ENCODE results near the gene CETP. TPM values are rescaled to one million over a fixed set of nuclear protein-coding genes. Genes with fewer than 3 reads are reported as not detected.
A peak's percentile ranks its signal among the peaks of the same experiment; 100 is the strongest.

CETP gene
- total and polyA plus RNA-seq, 4 donors = 3.3 to 24.0 (median 6.3) TPM

DNA sequence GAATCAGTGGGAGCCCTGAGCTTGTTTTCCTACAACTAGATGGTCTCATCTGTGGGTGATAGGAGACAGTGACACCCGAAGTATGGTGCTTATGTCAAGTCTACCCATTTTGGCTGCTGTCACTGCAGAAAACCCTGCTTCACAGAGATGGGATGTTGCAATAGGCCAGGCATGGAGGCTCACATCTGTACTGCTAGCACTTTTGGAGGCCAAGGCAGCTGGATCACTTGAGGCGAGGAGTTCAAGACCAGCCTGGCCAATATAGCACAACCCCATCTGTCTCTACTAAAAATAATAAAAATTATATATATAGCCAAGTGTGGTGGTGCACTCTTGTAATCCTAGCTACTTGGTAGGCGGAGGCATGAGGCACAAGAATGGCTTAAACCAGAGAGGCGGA is 32.1 kb upstream of the CETP start:
- no peak overlapping the region for H3K27ac ChIP-seq (ENCODE audit: low read depth in 1 of 2, low read length in 2 of 2)
- no peak for TF ChIP-seq SP1 (IDR thresholded peaks at IDR 0.05)
- TF ChIP-seq ATF3 (IDR thresholded peaks at IDR 0.05) = no peak
- TF ChIP-seq, protein P1, sequence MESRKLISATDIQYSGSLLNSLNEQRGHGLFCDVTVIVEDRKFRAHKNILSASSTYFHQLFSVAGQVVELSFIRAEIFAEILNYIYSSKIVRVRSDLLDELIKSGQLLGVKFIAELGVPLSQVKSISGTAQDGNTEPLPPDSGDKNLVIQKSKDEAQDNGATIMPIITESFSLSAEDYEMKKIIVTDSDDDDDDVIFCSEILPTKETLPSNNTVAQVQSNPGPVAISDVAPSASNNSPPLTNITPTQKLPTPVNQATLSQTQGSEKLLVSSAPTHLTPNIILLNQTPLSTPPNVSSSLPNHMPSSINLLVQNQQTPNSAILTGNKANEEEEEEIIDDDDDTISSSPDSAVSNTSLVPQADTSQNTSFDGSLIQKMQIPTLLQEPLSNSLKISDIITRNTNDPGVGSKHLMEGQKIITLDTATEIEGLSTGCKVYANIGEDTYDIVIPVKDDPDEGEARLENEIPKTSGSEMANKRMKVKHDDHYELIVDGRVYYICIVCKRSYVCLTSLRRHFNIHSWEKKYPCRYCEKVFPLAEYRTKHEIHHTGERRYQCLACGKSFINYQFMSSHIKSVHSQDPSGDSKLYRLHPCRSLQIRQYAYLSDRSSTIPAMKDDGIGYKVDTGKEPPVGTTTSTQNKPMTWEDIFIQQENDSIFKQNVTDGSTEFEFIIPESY (IDR thresholded peaks at IDR 0.05) = no peak
- TF ChIP-seq RXRA (IDR thresholded peaks at IDR 0.05) = no peak
- no peak for TF ChIP-seq MAX (IDR thresholded peaks at IDR 0.05)
- TF ChIP-seq, protein P2, sequence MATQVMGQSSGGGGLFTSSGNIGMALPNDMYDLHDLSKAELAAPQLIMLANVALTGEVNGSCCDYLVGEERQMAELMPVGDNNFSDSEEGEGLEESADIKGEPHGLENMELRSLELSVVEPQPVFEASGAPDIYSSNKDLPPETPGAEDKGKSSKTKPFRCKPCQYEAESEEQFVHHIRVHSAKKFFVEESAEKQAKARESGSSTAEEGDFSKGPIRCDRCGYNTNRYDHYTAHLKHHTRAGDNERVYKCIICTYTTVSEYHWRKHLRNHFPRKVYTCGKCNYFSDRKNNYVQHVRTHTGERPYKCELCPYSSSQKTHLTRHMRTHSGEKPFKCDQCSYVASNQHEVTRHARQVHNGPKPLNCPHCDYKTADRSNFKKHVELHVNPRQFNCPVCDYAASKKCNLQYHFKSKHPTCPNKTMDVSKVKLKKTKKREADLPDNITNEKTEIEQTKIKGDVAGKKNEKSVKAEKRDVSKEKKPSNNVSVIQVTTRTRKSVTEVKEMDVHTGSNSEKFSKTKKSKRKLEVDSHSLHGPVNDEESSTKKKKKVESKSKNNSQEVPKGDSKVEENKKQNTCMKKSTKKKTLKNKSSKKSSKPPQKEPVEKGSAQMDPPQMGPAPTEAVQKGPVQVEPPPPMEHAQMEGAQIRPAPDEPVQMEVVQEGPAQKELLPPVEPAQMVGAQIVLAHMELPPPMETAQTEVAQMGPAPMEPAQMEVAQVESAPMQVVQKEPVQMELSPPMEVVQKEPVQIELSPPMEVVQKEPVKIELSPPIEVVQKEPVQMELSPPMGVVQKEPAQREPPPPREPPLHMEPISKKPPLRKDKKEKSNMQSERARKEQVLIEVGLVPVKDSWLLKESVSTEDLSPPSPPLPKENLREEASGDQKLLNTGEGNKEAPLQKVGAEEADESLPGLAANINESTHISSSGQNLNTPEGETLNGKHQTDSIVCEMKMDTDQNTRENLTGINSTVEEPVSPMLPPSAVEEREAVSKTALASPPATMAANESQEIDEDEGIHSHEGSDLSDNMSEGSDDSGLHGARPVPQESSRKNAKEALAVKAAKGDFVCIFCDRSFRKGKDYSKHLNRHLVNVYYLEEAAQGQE (IDR thresholded peaks at IDR 0.05) = no peak
- no peak for TF ChIP-seq NR2F2 (IDR thresholded peaks at IDR 0.05)
- TF ChIP-seq HNF4A (conservative IDR thresholded peaks at IDR 0.05) = no peak
- H3K4me1 ChIP-seq (ENCODE audit: control insufficient read depth in 4 of 4, insufficient read depth in 4 of 4, low read length in 3 of 4) = peaks cover 2 to 11% (median 9%) of the 10 kb centered on the region in 4 donors
- 99% methylated on average over 4 of the region's 4 CpGs for WGBS
- no peak overlapping the region for H3K9ac ChIP-seq (ENCODE audit: low read depth in 1 of 2, low read length in 2 of 2)
- no peaks in the 10 kb centered on the region for H3K9me3 ChIP-seq (ENCODE audit: control insufficient read depth in 4 of 4, low read length in 3 of 4)
- H3K4me3 ChIP-seq (ENCODE audit: low read depth in 1 of 3, low read length in 3 of 3) = no peak overlapping the region
- H3K27me3 ChIP-seq (ENCODE audit: control insufficient read depth in 4 of 4, insufficient read depth in 4 of 4, low read length in 3 of 4) = no peaks in the 10 kb centered on the region
- DNase-seq (ENCODE audit: low spot score) = no peak
- peaks cover 0 to 2% (median 0%) of the 10 kb centered on the region in 4 donors for H3K36me3 ChIP-seq (ENCODE audit: control insufficient read depth in 4 of 4, insufficient read depth in 3 of 4, low read depth in 1 of 4, low read length in 3 of 4)

GRCh38 chr16:56930486-56931270 is 31.1 kb upstream of the CETP start:
- no peak overlapping the region for H3K4me3 ChIP-seq (ENCODE audit: low read depth in 1 of 3, low read length in 3 of 3)
- H3K4me1 ChIP-seq (ENCODE audit: control insufficient read depth in 4 of 4, insufficient read depth in 4 of 4, low read length in 3 of 4) = peaks cover 2 to 19% (median 18%) of the 10 kb centered on the region in 4 donors
- WGBS = 82% methylated on average over 15 of the region's 15 CpGs
- peak overlapping the region in 1 of 2 donors; percentile 97 for H3K27ac ChIP-seq (ENCODE audit: low read depth in 1 of 2, low read length in 2 of 2)
- no peaks in the 10 kb centered on the region for H3K27me3 ChIP-seq (ENCODE audit: control insufficient read depth in 4 of 4, insufficient read depth in 4 of 4, low read length in 3 of 4)
- H3K9me3 ChIP-seq (ENCODE audit: control insufficient read depth in 4 of 4, low read length in 3 of 4) = no peaks in the 10 kb centered on the region
- no peak for DNase-seq (ENCODE audit: low spot score)
- H3K9ac ChIP-seq (ENCODE audit: low read depth in 1 of 2, low read length in 2 of 2) = peak overlapping the region; percentile 91 to 92
- peaks cover 2 to 9% (median 4%) of the 10 kb centered on the region in 4 donors for H3K36me3 ChIP-seq (ENCODE audit: control insufficient read depth in 4 of 4, insufficient read depth in 3 of 4, low read depth in 1 of 4, low read length in 3 of 4)
- TF ChIP-seq GABPA (IDR thresholded peaks at IDR 0.05 in 1 of 2, conservative IDR thresholded peaks at IDR 0.05 in 1 of 2) (no peak), RXRA (IDR thresholded peaks at IDR 0.05) (no peak), FOXA1 (IDR thresholded peaks at IDR 0.05) (no peak), JUND (IDR thresholded peaks at IDR 0.05) (no peak), MAX (IDR thresholded peaks at IDR 0.05) (no peak), CTCF (IDR thresholded peaks at IDR 0.05; ENCODE audit: low read depth, low read length, missing input control) (no peak), ATF3 (IDR thresholded peaks at IDR 0.05) (no peak), SP1 (IDR thresholded peaks at IDR 0.05) (no peak), TAF1 (conservative IDR thresholded peaks at IDR 0.05) (no peak), FOXA2 (IDR thresholded peaks at IDR 0.05) (no peak), NR2F2 (IDR thresholded peaks at IDR 0.05) (no peak), HNF4G (IDR thresholded peaks at IDR 0.05) (no peak)
- TF ChIP-seq, protein P1 (IDR thresholded peaks at IDR 0.05) = no peak
- TF ChIP-seq, protein P2 (IDR thresholded peaks at IDR 0.05) = no peak

All from liver (tissue), 9 donors.